Activated naive CD8-positive, alpha-beta T cell treated with anti-CD3 and anti-CD28 coated beads, Interleukin-2, amount 50 U/mL, for 16 hours (primary cell): Measurements from ENCODE around the gene TBC1D5.
"Not testable (repeated sequence)": the region's sequence is repeated elsewhere in the genome, so short reads cannot be mapped to it uniquely, and the experiment has no call there.

Source experiments
- DNase-seq: peaks from one replicate; pipeline ENCODE4 v3.0.0-alpha.2; 2020; ENCODE audit warnings: low read depth, low spot score

The TBC1D5 gene

GRCh38 chr3:17546500-17547255, 195.8 kb downstream of the TBC1D5 start:
- no peak for DNase-seq

GRCh38 chr3:17544632-17545031, 197.8 kb downstream of the TBC1D5 start:
- no peak for DNase-seq

DNA sequence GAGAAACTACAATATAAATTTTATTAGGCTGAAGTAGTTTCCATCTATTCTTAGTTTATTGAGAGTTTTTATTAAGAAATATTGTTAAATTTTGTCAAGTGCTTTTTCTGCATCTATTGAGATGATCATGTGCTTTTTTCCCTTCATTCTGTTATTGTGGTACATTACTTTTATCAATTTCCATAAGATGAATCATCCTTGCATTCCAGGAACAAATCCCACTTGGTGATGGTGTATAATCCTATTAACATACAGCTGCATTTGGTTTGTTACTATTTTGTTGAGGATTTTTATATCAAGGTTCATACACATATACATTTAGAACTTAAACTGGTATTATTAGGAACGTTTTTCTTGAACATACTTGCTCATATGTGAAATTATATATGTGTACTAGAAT, 199.8 kb downstream of the TBC1D5 start:
- DNase-seq = no peak

DNA sequence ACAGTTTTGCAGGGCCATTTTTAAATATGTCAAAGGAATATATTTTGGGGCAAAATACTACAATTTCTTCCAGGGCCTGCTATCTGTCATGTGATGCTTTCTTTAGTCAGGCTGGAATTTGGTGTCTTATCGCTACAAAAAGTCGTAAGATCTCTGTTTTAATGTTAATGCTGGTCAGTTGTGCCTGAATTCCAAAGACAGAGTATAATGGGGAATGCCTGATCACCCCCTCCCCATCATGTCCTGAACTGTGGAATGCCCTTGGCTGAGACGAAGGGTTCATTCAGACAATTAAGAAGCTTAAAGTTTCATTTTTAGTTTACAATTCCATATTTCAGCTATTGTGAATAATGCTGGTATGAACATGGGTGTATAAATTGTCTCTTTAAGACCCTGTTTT, 203.0 kb downstream of the TBC1D5 start:
- DNase-seq = no peak

GRCh38 chr3:17535274-17535673, 207.2 kb downstream of the TBC1D5 start:
- no peak for DNase-seq

DNA sequence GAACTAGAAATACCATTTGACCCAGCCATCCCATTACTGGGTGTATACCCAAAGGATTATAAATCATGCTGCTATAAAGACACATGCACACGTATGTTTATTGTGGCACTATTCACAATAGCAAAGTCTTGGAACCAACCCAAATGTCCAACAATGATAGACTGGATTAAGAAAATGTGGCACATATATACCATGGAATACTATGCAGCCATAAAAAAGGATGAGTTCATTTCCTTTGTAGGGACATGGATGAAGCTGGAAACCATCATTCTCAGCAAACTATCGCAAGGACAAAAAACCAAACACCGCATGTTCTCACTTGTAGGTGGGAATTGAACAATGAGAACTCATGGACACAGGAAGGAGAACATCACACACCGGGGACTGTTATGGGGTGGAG, 210.0 kb downstream of the TBC1D5 start:
- not testable (repeated sequence) for DNase-seq

- no peak for DNase-seq
Measured at GRCh38 chr3:17529677-17530076, 212.8 kb downstream of the TBC1D5 start.

DNA sequence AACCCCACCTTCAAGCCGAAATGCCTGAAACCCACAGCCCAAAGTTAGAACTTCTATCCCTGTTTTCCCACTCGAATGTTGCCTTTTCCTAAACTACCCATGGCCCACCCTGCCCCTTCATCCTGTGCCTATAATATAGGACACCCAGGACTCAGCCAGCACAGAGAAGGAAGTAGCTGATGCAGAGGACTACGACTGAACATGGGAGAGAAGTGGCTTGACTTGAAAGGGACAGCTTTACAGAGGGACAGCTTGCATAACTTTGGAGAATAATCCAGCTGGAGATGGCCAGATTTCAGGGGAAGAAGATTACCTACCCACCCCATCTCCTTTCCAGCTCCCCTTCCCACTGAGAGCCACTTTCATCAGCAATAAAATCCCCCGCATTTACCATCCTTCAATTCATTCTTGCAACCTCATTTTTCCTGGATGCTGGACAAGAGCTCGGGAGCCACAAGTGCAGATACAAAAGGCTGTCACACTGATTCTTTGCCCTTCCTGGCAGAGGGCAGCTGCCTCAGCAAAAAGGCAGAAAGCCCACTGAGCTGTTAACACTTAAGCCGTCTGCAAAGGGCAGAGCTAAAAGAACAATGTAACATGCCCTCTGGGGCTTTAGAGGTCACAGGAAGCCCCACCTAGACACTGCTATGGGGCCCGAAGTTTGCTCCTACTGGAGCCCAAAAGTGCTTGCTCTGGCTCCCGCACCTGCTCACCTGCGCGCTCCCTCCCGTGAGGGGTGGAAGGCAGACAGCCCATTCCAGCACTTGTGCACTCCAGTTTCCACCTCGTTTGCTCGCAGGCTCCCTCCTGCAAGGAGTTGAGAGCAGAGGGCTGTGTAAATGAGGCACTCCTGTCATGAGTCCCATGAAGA, 224.0 kb downstream of the TBC1D5 start:
- DNase-seq = no peak

DNA sequence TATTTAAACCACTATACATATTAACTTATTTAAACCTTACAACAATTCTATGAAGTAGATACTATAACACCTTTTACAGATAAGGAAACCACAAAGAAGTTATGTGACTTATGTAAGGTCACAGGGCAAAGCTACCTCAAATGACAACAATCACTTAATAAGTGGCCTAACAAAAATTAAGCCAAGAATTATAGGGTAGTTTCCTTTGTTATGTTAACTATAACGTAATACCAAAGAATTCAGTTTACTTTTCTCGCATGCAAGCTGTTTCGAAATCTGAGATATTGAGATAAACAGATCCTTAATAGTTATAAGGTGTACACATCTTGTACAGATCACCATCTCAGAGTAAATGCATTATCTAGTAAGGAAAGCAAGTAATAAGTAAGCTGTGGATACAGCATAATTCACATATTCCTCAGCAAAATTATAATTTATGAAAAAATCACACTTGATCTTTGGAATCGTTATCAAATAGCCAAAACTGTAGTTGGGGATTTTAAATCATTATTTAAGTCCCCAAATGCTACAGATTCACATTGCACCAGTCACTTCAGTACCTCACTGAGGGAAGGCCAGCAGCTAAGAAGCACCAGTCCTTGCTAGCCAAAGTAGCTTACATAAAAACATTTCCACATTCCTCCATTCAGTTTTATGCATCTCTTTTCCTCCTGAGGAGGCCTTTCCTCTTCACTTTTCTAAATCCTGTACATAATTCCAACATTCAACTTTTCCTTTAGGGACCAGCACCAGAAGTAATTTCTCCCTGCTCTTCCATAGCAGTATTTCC, 226.8 kb downstream of the TBC1D5 start:
- no peak for DNase-seq

DNA sequence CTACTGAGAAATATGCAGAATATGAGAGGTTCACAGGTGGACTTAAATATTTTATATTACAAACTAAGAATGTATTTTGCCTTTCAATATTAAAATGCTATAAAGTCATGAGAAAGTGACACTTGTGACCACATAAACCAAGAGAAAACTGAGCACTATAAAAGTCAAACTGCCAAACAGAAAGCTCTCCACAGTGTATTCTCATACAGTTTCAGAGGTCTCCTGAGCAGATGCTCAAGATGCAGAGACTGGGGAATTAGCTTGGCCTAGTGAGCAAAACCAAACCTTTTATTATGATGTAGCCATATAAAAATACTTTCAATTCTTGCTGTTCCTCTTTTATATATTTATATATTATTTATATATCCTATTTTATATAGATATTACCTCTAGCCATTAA, 227.8 kb downstream of the TBC1D5 start:
- DNase-seq = no peak

GRCh38 chr3:17510265-17510664, 232.2 kb downstream of the TBC1D5 start:
- DNase-seq = no peak

DNA sequence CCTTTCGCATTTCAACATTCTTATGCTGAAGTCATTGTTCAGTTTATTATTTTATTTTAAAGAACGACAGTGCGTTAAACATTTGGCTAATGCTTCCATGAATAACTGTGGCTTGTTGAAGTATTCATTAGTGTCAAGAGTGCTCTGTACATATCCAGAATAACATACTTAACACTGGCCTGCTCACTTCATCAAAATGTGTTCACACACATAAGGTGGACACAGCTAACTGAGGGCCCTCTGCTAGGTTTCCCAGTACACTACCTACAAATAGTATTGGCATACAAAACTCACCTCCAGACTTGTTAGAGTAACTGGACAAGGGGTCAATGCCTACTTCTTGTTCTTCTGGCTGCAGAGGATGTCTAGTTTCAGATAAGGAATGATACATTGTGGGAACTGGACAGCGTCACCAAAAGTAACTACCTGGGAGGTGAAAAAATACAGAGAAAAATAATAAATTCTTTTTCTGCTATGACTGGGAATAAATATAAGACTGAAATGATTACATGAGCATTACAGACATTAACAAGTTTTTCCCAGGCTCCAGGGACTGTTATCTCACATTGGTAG, 234.2 kb downstream of the TBC1D5 start:
- DNase-seq = no peak

GRCh38 chr3:17507480-17507879, 235.0 kb downstream of the TBC1D5 start:
- DNase-seq = no peak

- no peak for DNase-seq
Measured at GRCh38 chr3:17505856-17506255, 236.6 kb downstream of the TBC1D5 start.

- no peak for DNase-seq
Measured at GRCh38 chr3:17501745-17502144, 240.7 kb downstream of the TBC1D5 start.

DNA sequence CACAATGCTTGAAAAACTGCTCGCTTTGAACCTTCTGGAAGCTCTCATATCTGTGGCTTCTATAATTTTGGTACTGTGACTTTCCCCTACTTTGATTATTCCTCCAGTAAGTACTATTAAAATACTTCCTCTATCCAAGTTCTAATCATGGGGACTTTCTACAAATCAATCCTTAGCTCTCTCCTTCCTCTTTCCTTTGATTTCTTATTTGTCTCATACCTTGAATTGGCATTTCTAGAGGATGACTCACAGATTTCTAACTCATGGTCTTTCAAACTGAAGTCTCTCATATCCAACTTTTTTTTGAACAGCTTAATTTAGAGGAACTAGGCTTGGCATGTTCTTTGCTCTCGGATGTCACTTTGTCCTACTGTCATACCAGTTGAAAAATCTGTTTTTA, 241.8 kb downstream of the TBC1D5 start:
- no peak for DNase-seq

DNA sequence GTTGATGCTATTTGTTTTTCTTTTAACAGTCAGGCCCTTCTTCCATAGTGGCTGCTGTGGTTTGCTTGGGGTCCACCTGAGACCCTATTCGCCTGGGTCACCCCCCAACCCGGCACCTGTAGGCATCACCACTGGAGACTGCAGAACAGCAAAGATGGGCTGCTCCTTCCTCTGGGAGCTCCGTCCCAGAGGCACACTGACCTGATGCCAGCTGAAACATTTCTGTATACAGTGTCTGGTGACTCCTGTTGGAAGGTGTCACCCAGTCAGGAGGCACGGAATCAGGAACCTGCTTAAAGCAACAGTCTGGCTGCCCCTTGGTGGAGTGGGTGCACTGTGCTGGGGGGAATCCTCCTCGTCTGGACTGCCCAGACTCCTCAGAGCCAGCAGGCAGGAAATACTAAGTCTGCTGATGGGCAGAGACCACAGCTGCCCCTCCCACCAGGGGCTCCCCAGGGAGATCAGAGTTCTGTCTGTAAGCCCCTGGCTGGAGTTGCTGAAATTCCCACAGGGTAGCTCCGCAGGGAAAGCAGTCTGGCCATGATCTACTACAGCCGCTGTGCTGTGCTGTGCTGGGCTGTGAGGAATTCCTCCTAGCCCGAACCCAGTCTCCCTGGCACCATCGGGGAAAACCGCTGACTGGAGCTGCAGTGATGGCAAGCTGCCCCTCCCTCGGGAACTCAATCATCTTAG, 248.2 kb downstream of the TBC1D5 start:
- DNase-seq = no peak

DNA sequence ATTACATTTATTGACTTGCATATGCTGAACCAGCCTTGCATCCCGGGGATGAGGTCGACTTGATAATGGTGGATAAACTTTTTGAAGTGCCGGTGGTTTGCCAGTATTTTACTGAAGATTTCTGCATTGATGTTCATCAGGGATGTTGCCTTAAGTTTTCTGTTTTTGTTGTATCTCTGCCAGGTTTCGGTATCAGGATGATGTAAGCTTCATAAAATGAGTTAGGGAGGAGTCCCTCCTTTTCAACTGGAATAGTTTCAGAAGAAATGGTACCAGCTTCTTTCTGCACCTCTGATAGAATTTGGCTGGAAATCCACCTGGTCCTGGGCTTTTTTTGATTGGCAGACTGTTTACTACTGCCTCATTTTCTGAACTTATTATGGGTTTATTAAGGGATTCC, 250.8 kb downstream of the TBC1D5 start:
- no peak for DNase-seq

- DNase-seq = not testable (repeated sequence)
Measured at GRCh38 chr3:17491190-17491589, 251.2 kb downstream of the TBC1D5 start.

- no peak for DNase-seq
Measured at GRCh38 chr3:17489139-17489538, 253.3 kb downstream of the TBC1D5 start.

DNA sequence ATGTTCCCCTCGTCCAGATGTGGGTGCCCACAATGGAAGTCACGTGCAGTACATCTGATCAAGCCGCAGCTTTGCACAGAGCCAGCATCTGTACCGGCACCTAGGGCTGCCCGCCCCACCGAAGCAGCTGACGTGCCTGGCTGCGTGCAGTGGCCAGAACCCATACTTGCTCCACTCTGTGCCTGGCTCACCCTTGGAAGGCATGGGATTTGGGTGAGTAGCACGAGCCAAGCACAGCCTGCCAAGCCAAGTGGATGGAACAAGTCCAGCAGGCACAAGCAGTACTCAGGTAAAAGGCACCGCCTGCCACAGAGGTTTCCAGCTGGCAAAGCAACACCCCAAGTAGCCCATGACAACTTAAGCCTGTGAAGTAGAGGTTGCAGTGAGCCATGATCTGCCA, 261.3 kb downstream of the TBC1D5 start:
- DNase-seq = no peak
